GM19438 (cell line): ENCODE results near the gene LRRC49.
"Not testable (repeated sequence)": the region's sequence is repeated elsewhere in the genome, so short reads cannot be mapped to it uniquely, and the experiment has no call there.

Experiments used
- ATAC-seq: cut with Tn5 transposase; IDR thresholded peaks from one replicate; pipeline ENCODE4 v1.9.1; 2021; ENCODE audit warnings: low read depth; ENCODE audit not compliant: unreplicated experiment

The LRRC49 gene

GRCh38 chr15:70967646-70968045 is 75.0 kb downstream of the LRRC49 start:
- no peak for ATAC-seq

DNA sequence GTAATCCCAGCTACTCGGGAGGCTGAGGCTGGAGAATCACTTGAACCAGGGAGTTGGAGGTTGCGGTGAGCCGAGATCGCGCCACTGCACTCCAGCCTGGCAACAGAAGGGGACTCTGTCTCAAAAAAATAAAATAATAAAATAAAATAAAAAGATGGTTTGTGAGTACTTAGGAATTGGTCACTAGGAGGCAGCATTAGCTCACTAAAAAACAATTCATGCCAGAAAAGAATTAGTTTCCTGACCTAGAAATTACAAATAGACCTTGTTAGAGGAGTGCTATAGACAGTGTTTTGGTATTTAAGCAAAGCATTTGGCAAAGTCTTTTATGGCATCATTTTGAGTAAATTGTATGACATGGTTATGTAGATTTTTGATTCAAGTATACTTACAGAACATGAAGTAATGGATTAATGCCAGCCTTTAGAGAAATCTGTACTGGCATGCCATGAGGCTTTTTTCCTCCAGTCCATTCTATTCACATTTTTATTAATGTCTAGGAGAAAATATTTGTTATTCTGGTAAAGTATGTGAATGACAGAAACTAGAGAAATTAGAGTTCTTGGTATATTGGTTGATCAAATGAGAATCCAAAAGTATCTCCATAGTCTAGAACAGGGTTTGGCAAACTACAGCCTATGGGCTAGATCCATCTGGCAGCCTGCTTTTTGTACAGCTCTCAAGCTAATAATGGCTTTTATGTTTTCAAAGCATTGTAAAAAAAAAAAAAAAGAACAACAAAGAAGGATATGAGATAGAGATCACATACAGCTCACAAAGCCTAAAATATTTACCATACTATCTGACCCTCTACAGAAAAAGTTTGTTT is 81.6 kb downstream of the LRRC49 start:
- no peak for ATAC-seq

DNA sequence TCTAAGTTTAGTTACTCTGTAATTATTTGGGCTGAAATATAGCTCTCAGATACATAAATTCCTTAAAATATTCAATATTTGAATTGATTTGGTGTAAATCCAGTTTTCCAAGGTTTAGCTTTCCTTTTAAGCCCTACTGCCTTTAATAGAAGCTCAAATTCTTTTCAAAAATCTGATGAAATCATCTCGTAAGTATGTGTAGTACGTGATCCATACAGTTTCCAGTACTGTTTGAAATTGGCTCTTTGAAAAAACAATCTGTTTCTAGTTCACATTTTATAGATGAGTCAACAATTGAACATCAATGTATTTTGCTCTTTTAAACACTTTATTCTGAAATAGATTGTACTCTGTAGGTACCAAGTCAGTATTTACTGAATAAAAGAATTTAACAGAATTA is 84.2 kb downstream of the LRRC49 start:
- no peak for ATAC-seq

- no peak for ATAC-seq
Measured at GRCh38 chr15:70995383-70995970, 102.9 kb downstream of the LRRC49 start.

DNA sequence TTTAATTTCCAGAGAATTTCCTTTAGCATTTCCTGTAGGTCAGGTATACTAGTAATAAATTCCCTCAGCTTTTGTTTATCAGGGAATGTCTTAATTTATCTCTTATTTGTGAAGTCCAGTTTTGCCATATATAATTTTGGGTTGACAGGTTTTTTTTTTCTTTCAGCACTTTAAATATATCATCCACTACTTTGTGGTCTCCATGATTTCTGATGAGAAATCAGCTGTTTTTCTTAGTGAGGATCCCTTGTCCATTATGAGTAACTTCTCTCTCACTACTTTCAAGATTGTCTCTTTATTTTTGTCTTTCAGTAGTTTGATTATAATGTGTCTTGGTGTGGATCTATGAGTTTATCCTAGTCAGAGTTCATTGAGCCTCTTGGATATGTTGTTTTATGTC is 105.7 kb downstream of the LRRC49 start:
- ATAC-seq = no peak

GRCh38 chr15:71002316-71002715 is 109.7 kb downstream of the LRRC49 start:
- no peak for ATAC-seq

GRCh38 chr15:71003319-71003718 is 110.7 kb downstream of the LRRC49 start:
- no peak for ATAC-seq

- not testable (repeated sequence) for ATAC-seq
Measured at GRCh38 chr15:71004506-71004905, 111.9 kb downstream of the LRRC49 start.

DNA sequence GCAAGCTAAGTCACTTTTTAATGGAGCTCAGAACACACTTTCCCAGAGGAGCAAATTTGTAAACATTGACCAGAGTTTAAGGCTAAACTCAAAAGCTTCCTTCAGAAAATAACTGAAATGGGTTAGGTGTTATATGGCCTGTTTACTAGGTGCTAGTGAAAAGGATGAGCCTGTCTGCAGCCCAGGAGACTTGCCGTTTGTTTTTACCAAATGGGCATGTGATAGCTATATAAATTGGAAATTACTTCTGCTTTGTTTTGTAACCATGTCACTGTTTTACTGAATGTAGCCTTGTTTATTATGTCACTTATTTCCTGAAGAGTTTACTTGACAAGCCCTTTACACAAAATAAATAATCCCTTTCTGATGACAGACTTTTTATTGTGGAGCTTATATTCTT is 113.3 kb downstream of the LRRC49 start:
- ATAC-seq = no peak

GRCh38 chr15:71008250-71008870 is 115.7 kb downstream of the LRRC49 start:
- no peak for ATAC-seq

GRCh38 chr15:71010472-71010871 is 117.8 kb downstream of the LRRC49 start:
- no peak for ATAC-seq

- ATAC-seq = no peak
Measured at GRCh38 chr15:71010997-71011396, 118.4 kb downstream of the LRRC49 start.

DNA sequence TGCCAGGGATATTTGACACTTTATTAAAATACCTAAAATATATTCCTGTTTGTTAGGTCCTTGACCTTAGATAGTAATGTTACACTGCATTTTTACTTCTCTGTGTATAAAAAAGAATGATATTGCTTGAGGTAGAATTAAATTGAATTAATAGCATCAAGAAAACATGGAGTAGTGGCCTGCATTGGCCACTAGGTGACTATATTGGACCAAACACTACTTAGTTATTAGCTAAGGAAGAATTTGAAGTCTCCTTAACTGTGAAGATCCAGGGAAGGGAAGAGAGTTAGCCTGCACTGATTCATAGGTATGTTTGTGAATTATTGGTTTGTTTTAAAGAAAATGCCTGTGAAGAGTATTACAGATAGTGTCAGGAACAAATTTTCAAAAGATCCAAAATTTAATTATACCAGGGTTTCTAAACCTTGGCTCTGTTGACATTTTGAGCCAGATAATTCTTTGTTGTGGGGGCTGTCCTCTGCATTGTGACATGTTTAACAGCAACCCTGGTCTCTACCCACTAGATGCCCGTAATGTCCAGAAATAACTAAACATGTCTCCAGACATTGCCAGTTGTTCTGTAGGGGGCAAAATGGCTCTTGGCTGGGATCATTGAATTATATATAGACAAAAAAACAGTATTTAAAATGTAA is 119.0 kb downstream of the LRRC49 start:
- ATAC-seq = no peak

DNA sequence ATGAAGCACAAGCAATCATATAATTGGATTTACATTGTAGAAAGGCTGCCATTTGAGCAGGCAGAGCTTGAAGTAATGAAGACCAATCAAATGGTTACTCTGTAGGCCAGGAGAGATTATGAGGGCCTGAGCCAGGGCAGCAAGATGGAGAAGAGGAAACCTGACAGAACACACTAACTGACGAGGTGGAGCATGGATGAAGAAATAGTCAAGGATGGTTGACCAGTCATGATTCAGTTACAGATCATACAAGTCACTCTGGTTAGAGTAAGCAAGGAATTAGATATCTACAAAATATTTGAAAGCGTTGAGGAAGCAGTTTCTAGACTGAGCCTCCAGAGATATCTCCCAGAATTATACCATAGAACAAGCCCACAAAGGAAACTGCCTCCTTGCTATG is 120.8 kb downstream of the LRRC49 start:
- ATAC-seq = no peak

DNA sequence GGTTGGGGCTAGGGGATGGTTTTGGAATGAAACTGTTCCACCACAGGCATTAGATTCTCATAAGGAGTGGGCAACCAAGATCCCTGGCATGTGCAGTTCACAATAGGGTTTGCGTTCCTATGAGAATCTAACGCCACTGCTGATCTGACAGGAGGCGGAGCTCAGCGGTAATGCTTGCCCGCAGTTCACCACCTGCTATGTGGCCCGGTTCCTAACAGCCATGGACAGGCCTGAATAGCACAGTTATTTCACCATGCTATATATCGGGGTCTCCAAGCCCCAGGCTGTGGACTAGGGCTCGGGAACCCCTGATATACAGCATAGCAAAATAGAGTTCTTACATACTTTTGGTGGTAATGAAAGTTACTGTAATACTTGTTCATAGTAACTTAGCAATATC is 122.7 kb downstream of the LRRC49 start:
- ATAC-seq = no peak

GRCh38 chr15:71031232-71031631 is 138.6 kb downstream of the LRRC49 start:
- not testable (repeated sequence) for ATAC-seq

DNA sequence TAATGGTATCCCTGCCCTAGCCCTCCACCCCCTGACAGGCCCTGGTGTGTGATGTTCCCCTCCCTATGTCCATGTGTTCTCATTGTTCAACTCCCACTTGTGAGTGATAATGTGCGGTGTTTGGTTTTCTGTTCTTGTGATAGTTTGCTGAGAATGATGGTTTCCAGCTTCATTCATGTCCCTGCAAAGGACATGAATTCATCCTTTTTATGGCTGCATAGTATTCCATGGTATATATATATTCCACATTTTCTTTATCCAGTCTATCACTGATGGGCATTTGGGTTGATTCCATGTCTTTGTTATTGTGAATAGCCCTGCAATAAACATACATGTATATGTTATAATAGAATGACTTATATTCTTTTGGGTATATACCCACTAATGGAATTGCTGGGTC is 142.9 kb downstream of the LRRC49 start:
- not testable (repeated sequence) for ATAC-seq

GRCh38 chr15:71042356-71042922 is 149.8 kb downstream of the LRRC49 start:
- ATAC-seq = no peak

- no peak for ATAC-seq
Measured at GRCh38 chr15:71043373-71043772, 150.7 kb downstream of the LRRC49 start.

DNA sequence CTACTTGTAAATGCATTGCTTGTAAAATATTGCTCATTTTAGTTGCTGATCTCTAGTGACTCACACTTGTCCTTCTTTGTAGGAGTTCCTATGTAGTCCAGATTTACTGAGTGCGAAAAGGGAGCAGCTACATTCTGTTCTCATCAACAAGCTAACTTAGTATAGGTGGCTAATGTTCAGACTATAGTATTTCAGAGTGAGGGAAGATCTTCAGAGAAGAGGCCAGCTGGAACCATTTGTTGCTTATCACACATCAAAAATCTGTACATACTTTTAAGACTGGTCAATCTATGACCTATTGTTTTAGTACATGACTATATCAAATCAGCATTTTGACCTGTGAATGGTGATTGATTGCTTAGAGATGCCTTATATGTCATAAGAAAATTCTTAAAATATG is 151.4 kb downstream of the LRRC49 start:
- ATAC-seq = no peak

DNA sequence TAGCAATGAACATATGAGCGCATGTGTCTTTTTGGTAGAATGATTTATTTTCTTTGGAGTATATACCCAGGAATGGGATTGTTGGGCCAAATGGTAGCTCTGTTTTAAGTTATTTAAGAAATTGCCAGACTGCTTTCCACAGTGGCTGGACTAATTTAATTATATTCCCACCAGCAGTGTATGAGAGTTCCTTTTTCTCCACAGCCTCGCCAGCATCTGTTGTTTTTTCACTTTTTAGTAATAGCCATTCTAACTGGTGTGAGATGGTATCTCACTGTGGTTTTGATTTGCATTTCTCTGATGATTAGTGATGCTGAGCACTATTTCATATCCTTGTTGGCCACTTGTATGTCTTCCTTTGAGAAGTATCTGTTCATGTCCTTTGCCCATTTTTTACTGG is 153.5 kb downstream of the LRRC49 start:
- ATAC-seq = not testable (repeated sequence)
